ENCODE measurements around the gene ARAF.

The ARAF gene

GRCh38 chrX:47564438-47565085 is 3.6 kb downstream of the ARAF start:
- no peak for DNase-seq

- DNase-seq, result no peak
These were observed 5.8 kb downstream of the ARAF start for GRCh38 chrX:47566841-47567240.

GRCh38 chrX:47568656-47569295 is 7.8 kb downstream of the ARAF start:
- no peak for DNase-seq

DNA sequence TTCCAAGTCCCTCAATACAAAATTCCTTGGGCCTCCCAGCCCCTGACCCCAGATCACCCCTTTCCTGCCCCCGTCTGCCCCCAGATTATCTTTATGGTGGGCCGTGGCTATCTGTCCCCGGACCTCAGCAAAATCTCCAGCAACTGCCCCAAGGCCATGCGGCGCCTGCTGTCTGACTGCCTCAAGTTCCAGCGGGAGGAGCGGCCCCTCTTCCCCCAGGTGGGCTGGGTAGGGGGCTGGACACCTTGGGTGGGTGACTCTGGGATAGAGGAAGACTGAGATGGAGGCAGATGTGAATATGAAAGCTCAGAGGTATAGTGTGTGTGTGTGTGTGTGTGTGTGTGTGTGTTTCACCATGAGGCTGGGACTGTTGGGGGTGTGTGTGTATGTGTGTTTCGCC is 9.8 kb downstream of the ARAF start:
- DNase-seq, result no peak

DNA sequence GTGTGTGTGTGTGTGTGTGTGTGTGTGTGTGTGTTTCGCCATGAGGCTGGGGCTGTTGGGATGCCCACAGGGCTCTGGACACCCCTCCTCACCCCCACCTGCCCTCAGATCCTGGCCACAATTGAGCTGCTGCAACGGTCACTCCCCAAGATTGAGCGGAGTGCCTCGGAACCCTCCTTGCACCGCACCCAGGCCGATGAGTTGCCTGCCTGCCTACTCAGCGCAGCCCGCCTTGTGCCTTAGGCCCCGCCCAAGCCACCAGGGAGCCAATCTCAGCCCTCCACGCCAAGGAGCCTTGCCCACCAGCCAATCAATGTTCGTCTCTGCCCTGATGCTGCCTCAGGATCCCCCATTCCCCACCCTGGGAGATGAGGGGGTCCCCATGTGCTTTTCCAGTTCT is 10.2 kb downstream of the ARAF start:
- DNase-seq, result no peak

- no peak for DNase-seq
These were observed 10.9 kb downstream of the ARAF start for GRCh38 chrX:47571896-47572295.

- no peak for DNase-seq
These were observed 11.9 kb downstream of the ARAF start for GRCh38 chrX:47572773-47573340.

GRCh38 chrX:47573341-47574075 is 12.5 kb downstream of the ARAF start:
- peak; percentile 74 for DNase-seq

- DNase-seq, result no peak
These were observed 13.1 kb downstream of the ARAF start for GRCh38 chrX:47574076-47574546.

DNA sequence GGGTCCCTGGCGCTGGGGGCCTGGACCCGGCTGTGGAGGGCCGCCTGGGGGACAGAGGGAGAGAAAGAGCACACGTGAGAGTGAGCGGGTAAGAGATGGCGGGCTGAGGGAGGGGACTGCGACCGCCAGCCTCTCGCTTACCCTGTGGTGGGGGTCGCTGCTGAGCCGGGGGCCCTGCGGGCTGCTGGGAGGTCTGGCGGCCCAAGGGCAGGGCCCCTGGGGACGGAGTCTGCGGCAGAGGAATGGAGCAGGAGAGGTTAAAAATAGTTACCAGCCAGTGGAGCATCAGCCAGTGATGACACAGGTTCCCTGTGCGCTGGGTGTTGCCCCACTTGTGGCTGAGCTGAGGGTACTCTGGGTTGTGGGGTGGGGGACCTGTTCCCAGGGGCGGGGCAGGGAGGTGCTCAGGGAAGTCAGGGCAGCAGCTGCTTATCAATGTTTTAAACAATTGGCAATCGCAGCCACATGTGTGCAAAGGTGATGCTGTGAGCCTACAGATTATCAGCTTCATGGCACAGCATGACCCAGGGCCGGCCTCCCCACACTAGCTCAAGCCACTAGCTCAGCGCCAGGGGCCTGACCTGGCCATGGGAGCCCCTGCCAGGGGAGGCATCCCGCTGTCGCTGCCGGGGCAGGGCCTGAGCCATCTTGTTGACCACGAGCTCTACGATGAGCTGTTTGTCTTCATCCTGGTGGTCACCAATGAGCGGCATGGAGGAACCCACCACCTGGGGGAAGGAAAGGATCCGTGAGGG is 13.7 kb downstream of the ARAF start:
- DNase-seq, result peak; percentile 34

- no peak for DNase-seq
These were observed 15.3 kb downstream of the ARAF start for GRCh38 chrX:47576021-47576898.

DNA sequence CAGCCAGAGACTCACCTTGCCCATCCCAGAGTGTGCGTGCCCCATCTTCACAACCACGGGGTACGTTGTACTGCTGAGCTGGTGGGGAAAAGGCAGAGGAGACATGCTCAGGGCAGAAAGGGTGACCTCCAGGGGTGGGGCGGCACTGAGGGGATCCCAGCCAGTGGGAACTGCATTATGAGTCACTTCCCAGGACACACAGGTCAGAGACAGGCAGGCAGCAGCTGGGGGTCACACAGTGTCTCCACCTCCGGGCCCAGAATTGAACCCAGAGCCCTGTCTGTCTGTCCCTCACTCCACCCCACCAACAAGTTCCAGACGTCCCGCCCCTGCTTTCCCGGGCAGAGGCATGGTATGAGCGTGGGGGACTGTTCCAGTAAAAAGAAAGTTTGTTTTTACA is 16.4 kb downstream of the ARAF start:
- no peak for DNase-seq

GRCh38 chrX:47577901-47578300 is 16.9 kb downstream of the ARAF start:
- no peak for DNase-seq

DNA sequence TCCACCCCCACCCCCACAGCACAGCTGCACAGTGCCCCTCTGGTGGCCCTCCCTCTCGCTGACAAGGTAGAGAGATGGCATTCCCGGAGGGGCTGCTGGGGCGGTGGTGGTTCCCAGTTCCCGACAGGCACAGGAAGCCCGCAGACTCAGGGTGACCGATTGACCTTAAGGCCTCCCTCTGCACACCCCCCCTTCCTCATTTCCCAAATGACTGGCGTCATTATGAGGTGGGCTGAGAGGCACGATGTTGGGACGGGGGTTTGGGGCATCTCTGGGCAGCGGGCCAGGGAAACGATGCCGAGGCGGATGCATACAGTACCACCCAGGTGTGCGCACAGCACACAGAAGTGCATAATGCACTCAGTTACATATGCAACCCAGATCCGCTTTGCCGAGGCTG is 17.7 kb downstream of the ARAF start:
- no peak for DNase-seq

DNA sequence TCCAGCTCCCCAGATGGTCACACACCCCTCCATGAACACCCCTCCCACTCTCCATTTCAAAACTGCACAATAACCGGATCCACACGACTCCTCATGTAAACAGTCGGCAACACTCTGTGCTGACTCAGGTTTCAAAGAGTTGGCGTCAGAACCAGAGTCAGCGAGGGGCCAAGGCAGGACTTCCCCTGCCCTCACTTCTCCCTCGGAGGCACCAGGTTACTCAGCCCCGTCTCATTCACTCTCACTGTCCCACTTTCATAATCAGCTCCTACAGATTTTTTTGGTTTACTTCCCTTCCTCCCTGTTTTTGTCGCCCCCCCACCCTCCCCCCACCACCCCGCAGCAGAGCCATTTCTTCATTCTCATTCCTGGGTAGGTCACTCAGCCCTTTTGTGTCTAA is 18.5 kb downstream of the ARAF start:
- peak; percentile 63 for DNase-seq

- DNase-seq, result peak; percentile 94
These were observed 21.0 kb downstream of the ARAF start, which contains the start of gene TIMP1 for GRCh38 chrX:47581731-47582647. Gene TIMP1 (plus strand): TSS chrX:47582436. CDS start chrX:47583416, 980 bp downstream.

DNA sequence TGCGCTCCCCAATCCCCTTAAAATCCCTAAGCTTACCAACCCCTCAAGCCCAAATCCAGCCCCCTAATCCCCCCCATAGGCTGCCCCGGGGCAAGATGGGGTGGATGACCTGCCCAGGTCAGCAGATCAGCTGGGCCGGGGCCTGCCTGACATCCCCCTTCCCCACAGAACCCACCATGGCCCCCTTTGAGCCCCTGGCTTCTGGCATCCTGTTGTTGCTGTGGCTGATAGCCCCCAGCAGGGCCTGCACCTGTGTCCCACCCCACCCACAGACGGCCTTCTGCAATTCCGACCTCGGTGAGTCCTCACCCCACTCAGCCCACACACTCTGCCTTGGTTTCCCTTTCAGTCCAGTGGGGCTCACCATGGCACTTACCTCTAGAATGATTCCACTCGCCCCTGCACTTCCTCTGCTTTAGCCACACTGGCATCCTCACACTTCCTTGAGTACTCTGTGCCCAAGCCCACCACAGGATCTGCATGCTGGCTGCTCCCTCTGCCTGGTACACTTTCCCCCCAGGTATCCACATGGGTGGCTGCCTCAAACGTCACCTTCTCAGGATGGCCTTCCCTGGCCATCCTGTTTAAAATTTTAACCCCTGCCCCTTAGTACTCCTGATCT is 22.3 kb downstream of the ARAF start:
- no peak for DNase-seq

DNA sequence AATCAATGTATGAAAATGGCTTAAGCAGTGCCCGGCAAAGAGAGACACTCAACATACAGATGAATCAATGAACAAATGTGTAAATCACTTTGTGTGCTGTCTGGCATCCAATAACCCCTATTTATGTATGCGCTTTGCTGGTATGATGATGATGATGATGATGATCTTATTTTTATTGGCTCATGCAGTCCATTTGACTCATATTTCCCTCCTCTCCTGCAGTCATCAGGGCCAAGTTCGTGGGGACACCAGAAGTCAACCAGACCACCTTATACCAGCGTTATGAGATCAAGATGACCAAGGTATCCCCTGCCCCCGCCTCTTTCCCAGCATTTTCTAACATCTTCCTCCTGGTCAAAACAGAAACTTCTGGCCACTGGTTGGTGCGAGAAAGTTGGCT is 23.7 kb downstream of the ARAF start:
- DNase-seq, result no peak

GRCh38 chrX:47585273-47585672 is 24.3 kb downstream of the ARAF start:
- DNase-seq, result no peak
